Umbilical cord (tissue), 2 donors: ENCODE results near the gene EIF6. TPM values are rescaled to one million over a fixed set of nuclear protein-coding genes. Genes with fewer than 3 reads are reported as not detected.
"Not testable (repeated sequence)": the region's sequence is repeated elsewhere in the genome, so short reads cannot be mapped to it uniquely, and the experiment has no call there.

Experiments used
- DNase-seq: peaks from one replicate; pipeline ENCODE4 v3.0.0-alpha.2; 2015; ENCODE audit warnings: low spot score
- total RNA-seq: library from RNA; depleted of rRNA; stranded (reverse); fragments of >200 nt; gene quantifications from one replicate; pipeline ENCODE4 v1.2.3, GENCODE V29; 2014; ENCODE audit warnings: low replicate concordance; ENCODE audit not compliant: insufficient read depth

Gene EIF6
- total RNA-seq, 1 donor from 2014 or later = 72.9 TPM

DNA sequence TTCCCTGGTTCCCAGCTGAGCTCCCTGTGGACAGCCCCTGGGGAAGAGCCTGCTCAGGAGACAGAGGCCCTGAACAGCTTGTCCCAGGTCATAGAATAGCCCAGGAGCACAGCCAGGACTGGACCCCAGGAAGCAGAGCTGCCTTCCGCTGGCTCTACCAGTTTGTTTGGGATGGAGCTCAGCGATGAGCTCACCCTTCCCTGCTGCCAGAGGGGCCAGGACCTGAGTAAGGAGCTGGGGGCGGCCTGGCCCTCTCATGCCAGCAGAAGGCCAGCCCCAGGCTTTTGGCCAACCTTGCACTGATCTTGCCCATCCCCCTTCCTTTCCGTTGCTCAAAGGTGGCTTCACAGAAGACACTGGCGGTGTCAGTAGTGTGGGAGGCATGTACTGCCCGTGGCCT is 24.1 kb downstream of the EIF6 start:
- DNase-seq = no peak

DNA sequence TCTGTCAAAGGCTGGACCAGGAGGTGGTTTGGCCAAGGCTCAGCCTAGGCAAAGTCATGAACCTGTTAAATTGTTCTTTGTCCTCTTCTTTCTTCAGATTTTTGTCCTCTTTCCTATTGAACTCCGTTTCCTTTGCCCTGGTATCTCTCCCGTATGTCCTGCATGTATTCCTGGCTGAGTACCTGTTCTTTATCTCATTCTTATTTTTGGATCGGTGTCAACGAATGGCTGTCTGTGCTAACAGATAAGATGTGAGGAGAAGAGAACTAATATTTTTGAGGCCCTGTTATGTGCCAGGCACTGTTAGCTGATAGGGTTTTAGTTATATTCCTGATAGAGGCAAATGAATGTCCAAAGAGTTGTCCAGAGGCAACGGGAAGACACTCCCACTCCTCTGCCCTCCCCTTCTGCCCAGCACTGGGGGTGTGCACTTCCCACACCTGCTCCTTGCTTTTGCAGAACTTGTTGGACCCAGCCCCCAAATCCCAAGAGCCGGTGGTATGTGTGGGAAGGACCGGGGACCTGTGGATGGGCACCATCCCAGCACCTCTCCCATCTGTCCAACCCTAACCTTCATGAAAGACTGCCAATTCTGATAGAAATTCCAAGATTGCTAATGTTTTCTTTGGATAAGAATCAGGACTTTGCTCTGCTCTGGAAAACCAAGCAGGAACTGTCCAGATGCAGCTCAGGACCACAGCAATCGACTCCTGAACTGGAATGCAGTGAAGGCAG is 27.2 kb downstream of the EIF6 start:
- DNase-seq = no peak

- DNase-seq = no peak
These were observed 30.0 kb downstream of the EIF6 start for GRCh38 chr20:35254448-35254999.

DNA sequence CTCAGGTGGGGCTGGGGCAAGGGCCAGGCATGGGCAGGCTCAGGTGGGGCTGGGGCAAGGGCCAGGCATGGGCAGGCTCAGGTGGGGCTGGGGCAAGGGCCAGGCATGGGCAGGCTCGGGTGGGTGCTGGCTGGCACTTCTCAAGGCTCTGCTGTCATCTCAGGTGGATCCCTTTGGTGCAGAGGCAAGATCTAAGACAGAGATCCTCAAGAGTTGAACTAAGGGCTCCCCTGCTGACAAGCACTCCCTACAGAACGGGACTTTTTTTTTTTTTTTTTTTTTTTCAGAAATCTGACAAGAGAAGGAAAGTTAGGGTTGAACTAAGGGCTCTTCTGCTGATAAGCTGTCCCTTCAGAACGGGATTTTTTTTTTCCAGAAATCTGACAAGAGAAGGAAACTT is 31.6 kb downstream of the EIF6 start:
- no peak for DNase-seq

DNA sequence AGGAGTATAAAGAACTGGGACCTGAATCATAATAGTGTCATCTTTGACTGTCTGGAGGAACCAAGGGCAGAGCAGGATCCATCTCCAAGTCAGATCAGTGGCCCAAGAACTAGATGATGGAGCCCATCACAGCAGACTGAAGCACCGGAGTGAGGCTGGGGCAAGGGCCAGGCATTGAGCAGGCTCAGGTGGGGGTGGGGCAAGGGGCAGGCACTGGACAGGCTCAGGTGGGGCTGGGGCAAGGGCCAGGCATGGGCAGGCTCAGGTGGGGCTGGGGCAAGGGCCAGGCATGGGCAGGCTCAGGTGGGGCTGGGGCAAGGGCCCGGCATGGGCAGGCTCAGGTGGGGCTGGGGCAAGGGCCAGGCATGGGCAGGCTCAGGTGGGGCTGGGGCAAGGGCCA is 32.0 kb downstream of the EIF6 start:
- DNase-seq = not testable (repeated sequence)

DNA sequence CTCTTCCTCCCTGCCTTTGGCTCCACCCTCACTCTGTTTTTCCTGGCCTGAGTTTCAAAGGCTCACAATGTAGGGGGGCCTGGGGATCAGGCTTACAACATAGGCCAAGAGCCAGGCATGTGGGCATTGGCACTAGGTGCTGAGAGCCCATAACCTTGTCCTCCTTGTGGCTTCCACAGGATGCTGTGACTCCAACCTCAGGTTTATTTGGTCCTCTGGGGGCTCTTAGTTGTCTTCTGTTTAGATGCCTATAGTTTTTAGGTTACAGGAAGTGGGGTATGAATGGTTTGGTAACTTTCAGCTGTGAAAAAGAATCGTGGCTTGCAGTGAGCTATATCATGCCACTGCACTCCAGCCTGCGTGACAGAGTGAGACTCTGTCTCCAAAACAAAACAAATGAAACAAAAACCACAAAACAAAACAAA is 32.5 kb downstream of the EIF6 start:
- no peak for DNase-seq

DNA sequence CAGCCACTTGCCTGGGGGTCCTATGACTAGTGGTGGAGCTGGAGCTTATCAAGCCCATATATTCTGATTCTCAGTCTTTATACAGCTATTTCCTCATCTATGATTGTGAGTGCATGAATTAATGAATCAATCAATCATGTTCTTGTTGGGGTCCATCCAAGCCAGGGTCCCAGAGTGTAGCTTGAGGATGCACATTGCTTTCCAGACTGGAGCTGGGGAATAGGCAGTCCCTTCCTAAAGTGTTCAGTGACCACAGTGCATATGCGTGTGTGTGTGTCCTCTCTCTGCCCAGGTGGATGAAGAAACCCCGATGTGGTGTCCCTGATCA is 33.0 kb downstream of the EIF6 start:
- no peak for DNase-seq

GRCh38 chr20:35248641-35249475 is 35.7 kb downstream of the EIF6 start:
- no peak for DNase-seq

GRCh38 chr20:35246723-35247122 is 37.8 kb downstream of the EIF6 start:
- no peak for DNase-seq

- no peak for DNase-seq
These were observed 40.6 kb downstream of the EIF6 start for GRCh38 chr20:35243986-35244385.

GRCh38 chr20:35243317-35243716 is 41.3 kb downstream of the EIF6 start:
- DNase-seq = no peak

DNA sequence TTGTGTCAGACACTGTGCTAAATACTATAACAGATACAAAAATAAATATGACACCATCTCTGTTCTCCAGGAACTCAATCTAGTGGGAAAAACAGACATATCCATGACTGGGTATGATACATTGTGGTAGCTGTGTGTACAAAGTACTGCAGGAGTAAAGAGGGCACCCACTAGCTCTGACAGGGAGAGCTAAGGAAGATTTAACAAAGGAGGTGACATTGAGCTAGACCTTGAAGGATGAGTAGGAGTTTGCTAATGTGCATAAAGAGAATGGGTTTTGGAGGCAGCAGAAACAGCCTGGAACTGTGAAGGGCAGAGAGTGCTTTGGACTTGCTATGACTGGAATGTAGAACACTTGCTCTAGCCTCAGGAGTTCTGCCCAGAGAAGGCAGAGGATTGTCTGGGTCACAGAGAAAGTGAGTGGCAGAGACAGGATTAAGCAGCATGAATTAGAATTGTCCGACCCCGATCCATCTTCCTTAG is 43.7 kb downstream of the EIF6 start:
- no peak for DNase-seq

GRCh38 chr20:35240083-35240810 is 44.3 kb downstream of the EIF6 start:
- DNase-seq = no peak

DNA sequence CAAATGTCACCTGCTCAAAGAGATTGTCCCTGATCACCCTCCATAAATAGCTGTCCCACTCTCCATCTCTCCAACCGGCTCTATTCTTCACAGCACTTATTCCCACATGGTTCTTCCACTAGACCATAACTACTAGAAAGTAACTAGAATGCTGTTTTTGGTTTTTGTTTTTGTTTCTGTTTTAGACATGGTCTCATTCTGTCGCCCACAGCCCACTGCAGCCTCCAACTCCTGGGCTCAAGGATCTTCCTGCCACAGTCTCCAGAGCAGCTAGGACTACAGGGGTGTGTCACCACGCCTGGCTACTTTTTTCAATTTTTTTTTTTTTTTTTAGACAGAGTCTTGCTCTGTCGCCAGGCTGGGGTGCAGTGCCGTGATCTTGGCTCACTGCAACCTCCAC is 45.8 kb downstream of the EIF6 start:
- no peak for DNase-seq

- DNase-seq = no peak
These were observed 46.4 kb downstream of the EIF6 start for GRCh38 chr20:35238170-35238569.

DNA sequence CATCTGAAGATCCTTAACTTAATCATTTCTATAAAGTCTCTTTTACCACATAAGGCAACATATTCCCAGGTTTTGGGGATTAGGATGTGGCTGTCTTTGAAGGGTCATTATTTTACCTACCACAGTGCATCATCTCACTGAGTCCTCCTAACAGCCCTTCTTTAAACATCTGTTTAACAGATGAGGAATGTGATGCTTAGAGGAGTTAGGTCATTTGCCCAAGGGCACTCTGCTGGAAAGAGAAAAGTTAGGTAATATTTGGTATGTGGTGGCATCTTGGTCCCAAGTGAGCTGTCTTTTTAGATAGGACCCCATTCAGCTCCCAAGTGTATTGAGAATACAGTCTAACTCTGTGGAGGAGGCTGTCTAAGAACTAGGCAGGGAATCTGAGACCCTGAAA is 47.1 kb downstream of the EIF6 start:
- no peak for DNase-seq

DNA sequence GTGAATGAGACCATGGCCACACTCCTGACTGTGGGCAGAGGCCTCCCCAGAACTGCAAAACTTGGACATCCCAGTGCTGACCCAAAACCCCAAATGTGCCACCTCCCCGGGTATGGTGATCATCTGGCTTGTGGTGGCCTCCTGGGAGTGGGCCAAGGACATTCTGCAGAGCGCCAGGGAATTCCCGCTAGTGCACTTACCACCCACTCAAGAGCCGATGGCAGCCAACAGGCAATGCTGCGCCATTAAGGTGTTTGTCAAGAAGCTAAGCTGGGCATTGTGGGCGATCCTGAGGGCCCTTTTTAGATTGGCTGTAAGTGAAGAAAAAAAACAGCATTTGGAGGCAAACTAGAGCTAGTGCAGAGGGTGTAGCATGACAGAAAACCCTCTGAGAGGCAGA is 48.7 kb downstream of the EIF6 start:
- no peak for DNase-seq

DNA sequence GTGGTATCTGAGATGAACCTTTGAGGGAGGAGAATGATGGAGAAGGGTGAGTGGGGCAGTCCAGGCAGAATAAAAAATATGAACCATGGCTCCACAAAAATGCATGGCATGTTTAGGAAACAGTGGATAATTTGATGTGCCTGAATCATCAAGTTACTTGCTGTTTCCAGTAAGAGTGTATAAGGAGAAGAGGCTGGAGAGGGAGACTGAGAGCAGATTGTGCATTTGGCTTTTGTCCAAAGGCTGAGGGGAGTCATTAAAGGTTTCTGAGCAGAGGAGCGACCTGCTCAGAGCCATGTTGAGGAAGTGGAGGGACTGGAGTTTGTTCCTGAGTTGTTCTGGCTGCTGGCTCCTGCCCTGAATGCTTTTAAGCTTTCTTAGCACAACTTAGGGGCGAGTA is 52.0 kb downstream of the EIF6 start:
- DNase-seq = no peak
